IPS-18a (cell line): ENCODE results near the gene C1QTNF5.
A peak's percentile ranks its signal among the peaks of the same experiment; 100 is the strongest.

Source experiments
- H3K27ac ChIP-seq: one replicate; pipeline ENCODE4 v1.5.1; 2013; ENCODE audit warnings: low read length
- H3K27me3 ChIP-seq: one replicate; pipeline ENCODE4 v1.6.1; 2013; ENCODE audit warnings: mild to moderate bottlenecking, low read length; ENCODE audit not compliant: control insufficient read depth, insufficient read depth
- H3K36me3 ChIP-seq: one replicate; pipeline ENCODE4 v1.6.1; 2013; ENCODE audit warnings: low read depth, low read length; ENCODE audit not compliant: control insufficient read depth
- H3K4me1 ChIP-seq: one replicate; pipeline ENCODE4 v1.6.1; 2013; ENCODE audit warnings: low read depth, low read length; ENCODE audit not compliant: control insufficient read depth
- H3K4me3 ChIP-seq: one replicate; pipeline ENCODE4 v1.5.1; 2013; ENCODE audit warnings: low read length
- H3K9ac ChIP-seq: one replicate; pipeline ENCODE4 v1.6.1; 2013; ENCODE audit warnings: mild to moderate bottlenecking, low read length, moderate library complexity
- H3K9me3 ChIP-seq: one replicate; pipeline ENCODE4 v1.6.1; 2013; ENCODE audit warnings: low read depth, low read length; ENCODE audit not compliant: control insufficient read depth

Gene C1QTNF5

DNA sequence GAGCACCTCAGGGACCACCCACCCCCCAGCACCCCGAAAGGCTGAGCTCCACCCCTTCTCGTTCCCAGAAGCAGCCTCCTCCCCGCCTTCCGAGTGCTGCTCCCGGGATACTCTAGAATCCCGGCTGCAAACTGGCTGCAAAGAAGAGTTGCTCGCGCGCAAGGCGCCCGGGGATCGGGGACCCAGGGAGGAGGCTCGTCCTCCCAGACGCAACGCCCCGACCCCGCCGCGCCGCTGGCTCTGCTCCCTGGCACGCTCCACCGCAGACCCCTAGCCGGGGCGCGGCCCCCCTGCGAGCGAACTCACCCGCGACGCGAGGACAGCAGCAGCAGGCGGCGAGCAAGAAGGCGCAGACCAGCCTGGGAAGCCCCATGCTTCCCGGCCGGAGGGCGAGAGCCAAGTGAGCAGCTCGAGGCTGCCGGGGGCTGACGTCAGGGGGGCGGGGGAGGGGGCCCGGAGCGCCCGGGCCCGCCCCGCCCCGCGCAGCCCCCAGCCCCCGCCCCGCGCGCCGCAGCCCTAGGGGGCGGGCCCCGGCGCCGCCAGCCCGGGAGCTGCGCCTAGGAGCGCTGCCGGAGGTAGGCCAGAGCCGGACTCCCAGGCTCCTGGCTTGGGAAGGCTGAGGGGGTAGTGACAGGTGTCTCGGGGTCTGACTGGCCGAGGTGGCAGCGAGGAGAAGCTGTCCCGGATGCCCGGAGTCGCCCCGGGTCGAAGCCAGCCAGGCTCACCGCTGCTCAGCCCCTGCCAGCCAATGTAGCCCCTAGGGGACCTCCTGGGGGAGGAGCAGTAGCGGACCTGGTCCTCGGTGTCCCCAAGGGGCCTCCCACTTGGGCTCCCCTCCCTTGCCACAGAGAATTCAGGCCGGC, 23.7 kb downstream of the C1QTNF5 start, which contains the start of gene MCAM:
Gene MCAM (minus strand): TSS at position 402 of the 863 bp plus-strand sequence. CDS start 29 bp downstream, at position 373.
- H3K9ac ChIP-seq: peak within 1 kb of the TSS; percentile 36
- peaks cover 58% of the 10 kb centered on the region for H3K27me3 ChIP-seq
- peak within 1 kb of the TSS; percentile 65 for H3K4me3 ChIP-seq
- H3K27ac ChIP-seq: no peak within 1 kb of the TSS
- H3K9me3 ChIP-seq: no peaks in the 10 kb centered on the region
- peaks cover 43% of the 10 kb centered on the region for H3K4me1 ChIP-seq
- H3K36me3 ChIP-seq: no peaks in the 10 kb centered on the region

DNA sequence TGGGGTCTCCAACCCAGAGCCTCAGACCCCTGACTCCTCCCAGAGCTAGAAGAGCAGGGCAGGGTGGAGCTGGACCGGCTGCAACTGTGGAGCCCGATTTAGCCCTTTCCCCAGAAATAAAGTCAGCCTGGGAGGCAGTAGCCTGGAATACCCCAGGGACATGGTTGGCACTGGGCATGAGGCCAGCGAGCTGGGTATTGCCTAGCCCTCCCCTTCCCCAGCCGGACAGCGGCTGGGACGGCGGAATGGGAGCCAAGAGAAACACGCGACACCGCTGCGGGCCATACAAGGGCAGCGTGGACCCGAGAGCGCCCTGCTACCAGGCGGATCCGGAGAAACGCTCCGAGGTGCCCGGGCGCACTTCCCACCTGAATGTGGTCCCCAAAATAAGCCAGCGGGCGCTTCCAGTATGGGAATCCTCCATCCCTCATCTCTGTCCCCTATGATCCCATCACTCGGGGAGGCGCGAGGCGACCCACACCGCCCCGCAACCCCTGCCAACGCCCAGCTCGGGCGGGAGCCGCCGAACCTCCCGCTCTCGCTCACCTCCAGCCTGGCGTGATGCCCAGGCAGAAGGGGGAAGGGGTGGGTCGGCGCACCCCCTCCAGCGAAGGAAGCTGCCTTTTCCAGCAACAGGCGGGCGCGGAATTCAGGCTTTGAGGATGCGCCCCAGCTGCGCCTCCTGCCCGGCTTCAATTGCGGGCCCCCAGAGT, 24.5 kb downstream of the C1QTNF5 start:
- H3K9ac ChIP-seq: peak overlapping the region; percentile 13
- H3K27me3 ChIP-seq: peaks cover 58% of the 10 kb centered on the region
- H3K36me3 ChIP-seq: no peaks in the 10 kb centered on the region
- no peak overlapping the region for H3K27ac ChIP-seq
- H3K4me1 ChIP-seq: peaks cover 43% of the 10 kb centered on the region
- H3K4me3 ChIP-seq: peak overlapping the region; percentile 65
- H3K9me3 ChIP-seq: no peaks in the 10 kb centered on the region

DNA sequence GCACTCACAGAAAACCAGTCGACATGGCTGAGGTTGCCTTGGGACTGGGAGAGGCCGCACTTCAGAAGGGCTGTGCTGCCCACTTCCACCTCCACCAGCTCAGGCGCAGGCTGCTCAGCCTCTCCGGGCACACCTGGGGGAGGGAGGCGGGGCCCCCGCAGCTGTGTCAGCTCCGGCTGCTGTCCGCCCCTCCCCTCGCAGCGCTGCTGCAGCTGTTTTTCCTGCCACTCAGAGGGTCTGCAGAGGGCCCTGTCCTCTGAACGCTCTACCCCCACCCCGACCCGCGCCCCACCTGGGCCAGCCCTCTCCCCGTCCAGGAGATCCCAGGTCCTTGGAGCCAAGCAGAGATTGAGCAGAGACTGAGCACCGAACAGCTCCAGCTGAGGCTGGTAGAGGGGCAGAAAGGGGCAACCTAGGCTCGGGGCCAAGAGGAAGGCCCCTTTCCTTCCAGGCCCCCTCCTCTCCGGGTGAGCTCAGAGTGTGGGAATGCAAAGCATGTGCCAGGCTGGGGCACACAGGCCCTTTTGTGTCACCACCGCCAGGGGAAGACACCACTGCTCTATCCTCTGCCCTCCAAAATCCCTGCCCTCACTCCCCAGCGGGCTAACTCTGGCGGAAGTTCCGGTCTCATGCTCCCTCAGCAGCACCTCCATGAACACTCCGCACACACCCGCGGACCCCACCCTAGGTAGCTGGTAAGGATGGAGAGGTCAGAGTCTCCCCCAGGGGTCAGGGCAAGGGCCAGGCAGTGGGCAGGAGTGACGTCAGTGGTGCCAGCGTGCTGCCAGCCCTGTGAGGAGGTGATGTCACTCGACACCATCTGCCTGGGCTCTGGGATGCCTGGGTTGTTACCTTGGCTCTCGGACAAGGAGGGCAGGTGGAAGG, 25.3 kb downstream of the C1QTNF5 start:
- H3K27me3 ChIP-seq: peaks cover 58% of the 10 kb centered on the region
- H3K9ac ChIP-seq: no peak overlapping the region
- H3K9me3 ChIP-seq: no peaks in the 10 kb centered on the region
- peak overlapping the region; percentile 65 for H3K4me3 ChIP-seq
- peaks cover 40% of the 10 kb centered on the region for H3K4me1 ChIP-seq
- H3K36me3 ChIP-seq: no peaks in the 10 kb centered on the region
- no peak overlapping the region for H3K27ac ChIP-seq

DNA sequence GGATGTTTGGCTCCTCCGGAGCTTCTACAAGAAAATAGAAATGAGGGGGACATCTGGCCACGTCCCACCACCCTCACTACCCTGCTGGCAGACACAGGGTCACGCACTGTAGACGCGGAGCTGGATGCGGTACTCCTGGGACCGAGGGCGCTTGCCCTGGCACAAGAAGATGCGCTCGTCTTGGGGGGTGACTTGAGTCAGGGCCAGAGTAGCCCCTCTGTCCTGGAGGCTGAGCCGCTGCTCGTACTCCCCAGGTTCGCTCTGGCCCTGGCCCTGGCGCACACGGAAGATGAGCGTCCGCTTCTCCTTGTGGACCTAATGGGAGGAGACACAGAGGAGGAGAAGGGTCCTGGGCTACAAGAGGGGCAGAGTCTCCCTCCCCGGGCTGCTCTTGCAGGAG, 26.0 kb downstream of the C1QTNF5 start:
- Histone ChIP-seq H3K36me3 (no peaks in the 10 kb centered on the region), H3K27me3 (peaks cover 55% of the 10 kb centered on the region), H3K4me3 (peak overlapping the region; percentile 65), H3K4me1 (peaks cover 33% of the 10 kb centered on the region), H3K9ac (no peak overlapping the region), H3K9me3 (no peaks in the 10 kb centered on the region), H3K27ac (no peak overlapping the region)

DNA sequence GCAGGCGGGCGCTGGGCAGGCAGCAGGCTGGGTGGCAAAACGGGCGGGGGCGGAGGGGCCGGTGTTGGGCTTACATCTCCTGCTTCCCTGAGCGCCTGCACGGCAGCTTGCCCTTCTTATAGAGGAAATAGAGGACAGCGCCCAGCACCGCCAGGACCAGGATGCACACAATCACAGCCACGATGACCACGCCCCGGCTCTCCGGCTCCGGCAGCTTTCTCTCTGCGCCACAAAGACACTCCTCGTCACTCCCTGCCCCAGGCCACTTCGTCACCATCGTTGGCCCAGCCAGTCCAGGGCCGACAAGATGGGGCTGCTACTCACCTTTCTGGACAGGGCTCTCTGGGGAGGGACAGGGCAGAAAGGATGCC, 30.0 kb downstream of the C1QTNF5 start:
- Histone ChIP-seq H3K9ac (no peak overlapping the region), H3K27ac (no peak overlapping the region), H3K4me3 (no peak overlapping the region), H3K9me3 (no peaks in the 10 kb centered on the region), H3K27me3 (peaks cover 18% of the 10 kb centered on the region), H3K4me1 (peaks cover 7% of the 10 kb centered on the region), H3K36me3 (peaks cover 15% of the 10 kb centered on the region)

DNA sequence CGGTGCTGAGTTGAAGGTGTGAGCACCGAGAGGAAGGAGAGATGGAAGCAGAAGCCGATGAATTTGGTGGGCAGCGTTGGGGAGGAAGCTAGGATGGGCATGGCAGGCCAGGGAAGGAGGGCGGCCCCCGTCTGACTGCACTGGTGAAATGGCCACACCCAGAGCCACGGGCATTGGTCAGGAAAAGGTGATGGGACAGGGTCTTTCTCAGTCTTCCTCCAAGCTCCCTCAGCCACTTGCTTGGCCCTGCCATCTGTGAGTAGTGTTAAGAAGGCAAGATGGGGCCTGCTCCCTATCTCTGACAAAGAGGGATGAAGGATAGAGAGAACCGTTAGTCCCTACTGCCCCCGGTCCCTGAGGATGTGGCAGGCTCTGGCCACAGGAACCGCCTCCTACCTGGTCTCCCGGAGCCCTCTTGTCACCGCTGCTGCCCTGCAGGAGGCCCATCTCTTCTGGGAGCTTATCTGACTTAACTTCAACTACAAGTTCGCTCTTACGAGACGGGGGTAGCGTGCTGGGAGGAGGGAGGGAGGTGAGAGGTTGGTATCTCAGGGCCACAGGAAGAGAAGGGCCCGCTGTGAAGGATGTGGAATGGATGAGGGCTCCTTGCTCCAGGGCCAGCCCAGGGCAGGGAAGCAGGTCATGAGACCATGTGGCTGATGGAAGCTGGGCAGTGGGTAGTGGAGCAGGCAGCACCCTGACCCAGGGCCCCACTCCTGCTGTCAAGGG, 30.6 kb downstream of the C1QTNF5 start:
- Histone ChIP-seq H3K27ac (no peak overlapping the region), H3K9ac (no peak overlapping the region), H3K27me3 (peaks cover 12% of the 10 kb centered on the region), H3K4me1 (peaks cover 3% of the 10 kb centered on the region), H3K9me3 (no peaks in the 10 kb centered on the region), H3K36me3 (peaks cover 20% of the 10 kb centered on the region), H3K4me3 (no peak overlapping the region)

DNA sequence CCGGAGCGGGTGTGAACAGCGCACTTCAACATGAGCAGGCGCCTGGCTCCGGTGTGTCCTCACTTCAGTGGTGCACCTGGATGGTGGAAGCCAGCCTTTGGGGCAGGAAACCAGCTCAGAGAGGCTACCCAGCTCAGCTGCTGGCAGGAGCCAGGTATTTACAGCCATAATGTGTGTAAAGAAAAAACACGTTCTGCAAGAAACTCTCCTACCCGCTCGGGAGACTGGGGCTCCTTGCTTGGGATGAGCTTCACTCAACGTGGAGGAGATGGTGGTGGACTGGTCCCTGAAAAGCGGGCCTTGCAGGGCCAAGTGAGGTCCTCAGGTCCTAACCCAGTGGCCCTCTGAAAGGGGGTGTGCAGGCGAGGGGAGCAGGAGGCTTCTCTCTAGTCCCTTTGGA, 31.3 kb downstream of the C1QTNF5 start:
- H3K27me3 ChIP-seq: peaks cover 5% of the 10 kb centered on the region
- H3K27ac ChIP-seq: no peak overlapping the region
- peaks cover 23% of the 10 kb centered on the region for H3K36me3 ChIP-seq
- no peak overlapping the region for H3K4me3 ChIP-seq
- no peak overlapping the region for H3K9ac ChIP-seq
- no peaks in the 10 kb centered on the region for H3K9me3 ChIP-seq
- peaks cover 3% of the 10 kb centered on the region for H3K4me1 ChIP-seq

DNA sequence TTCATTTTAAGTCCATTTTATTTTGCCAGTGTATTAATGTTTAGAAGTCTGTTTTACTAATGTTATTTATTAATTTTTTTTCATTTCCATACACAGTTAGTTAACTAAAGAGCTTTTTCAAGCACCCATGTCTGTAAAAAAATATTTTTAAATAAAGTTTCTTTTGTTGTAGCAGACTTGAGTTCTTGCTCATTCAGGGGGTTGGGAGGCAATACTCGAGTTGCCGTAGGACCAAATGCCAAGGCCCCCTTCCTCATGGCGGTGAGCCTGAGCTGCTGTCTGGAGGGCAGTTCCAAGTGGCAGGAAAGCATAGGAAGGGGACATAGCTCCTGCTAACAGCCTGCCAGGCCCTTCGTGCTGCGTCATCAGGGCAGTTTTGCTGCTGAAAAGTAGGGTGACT, 32.7 kb downstream of the C1QTNF5 start:
- no peak overlapping the region for H3K27ac ChIP-seq
- no peak overlapping the region for H3K4me3 ChIP-seq
- H3K4me1 ChIP-seq: peaks cover 3% of the 10 kb centered on the region
- H3K9me3 ChIP-seq: no peaks in the 10 kb centered on the region
- H3K27me3 ChIP-seq: no peaks in the 10 kb centered on the region
- peaks cover 36% of the 10 kb centered on the region for H3K36me3 ChIP-seq
- H3K9ac ChIP-seq: no peak overlapping the region

DNA sequence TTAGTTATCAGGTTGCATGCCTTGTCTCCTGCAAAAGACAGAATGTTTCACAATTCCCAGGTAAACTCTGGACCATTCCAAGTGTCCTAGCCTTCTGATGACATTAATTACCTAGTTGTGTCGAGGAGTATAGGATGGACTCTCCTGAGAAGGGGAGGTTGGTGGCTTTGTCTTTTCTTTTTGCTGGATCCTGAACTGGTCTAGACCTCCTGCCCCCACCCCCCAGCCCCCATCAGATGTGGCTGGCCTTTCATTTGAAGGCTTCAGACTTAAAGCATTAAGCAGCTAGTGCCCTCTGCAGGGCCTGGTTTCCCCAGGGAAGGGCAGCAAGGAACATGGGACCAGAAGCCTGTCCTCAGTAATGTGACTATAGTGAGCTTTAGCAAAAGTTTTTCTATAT, 33.5 kb downstream of the C1QTNF5 start:
- no peak overlapping the region for H3K27ac ChIP-seq

DNA sequence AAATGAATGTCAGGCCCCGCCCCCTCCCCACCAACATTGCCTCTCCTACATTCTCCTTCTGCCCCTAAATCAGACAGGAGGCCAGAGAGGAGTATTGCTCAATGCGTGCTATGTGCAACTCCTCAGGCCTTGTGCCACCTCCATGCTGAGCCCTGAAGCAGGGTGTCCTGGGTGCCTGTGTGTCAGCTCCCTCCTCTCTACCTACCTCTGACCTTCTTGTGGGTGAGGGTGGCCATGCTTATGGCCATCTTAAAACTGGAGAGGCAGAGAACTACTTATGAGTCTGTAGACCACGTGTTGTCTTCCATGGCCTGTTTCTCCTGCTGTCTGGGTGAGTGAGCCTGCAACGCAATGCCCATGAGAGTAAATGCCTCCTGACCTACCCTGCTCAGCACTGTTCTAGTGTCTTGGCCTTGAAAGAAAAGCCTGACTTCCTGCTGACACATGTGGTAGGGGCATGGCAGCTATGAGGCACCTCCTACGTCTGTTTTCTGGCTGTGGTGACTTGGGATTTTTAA, 34.3 kb downstream of the C1QTNF5 start:
- H3K27ac ChIP-seq: no peak overlapping the region
- H3K36me3 ChIP-seq: peaks cover 44% of the 10 kb centered on the region

More for the DNA sequence above, 33.5 kb downstream of the C1QTNF5 start:
- no peak overlapping the region for H3K9ac ChIP-seq
- peaks cover 3% of the 10 kb centered on the region for H3K4me1 ChIP-seq
- H3K4me3 ChIP-seq: no peak overlapping the region
- H3K9me3 ChIP-seq: no peaks in the 10 kb centered on the region
- H3K36me3 ChIP-seq: peaks cover 36% of the 10 kb centered on the region
- H3K27me3 ChIP-seq: no peaks in the 10 kb centered on the region

More for the DNA sequence above, 34.3 kb downstream of the C1QTNF5 start:
- no peak overlapping the region for H3K9ac ChIP-seq
- no peaks in the 10 kb centered on the region for H3K27me3 ChIP-seq
- H3K9me3 ChIP-seq: no peaks in the 10 kb centered on the region
- H3K4me1 ChIP-seq: peaks cover 3% of the 10 kb centered on the region
- no peak overlapping the region for H3K4me3 ChIP-seq
